Activated CD8-positive, alpha-beta memory T cell treated with anti-CD3 and anti-CD28 coated beads, Interleukin-2, amount 50 U/mL, for 1 hour (primary cell): ENCODE results near the gene DCHS1.

Experiments
- DNase-seq: peaks from one replicate; pipeline ENCODE4 v3.0.0-alpha.2; 2020; ENCODE audit errors: extremely low read depth

The DCHS1 gene

DNA sequence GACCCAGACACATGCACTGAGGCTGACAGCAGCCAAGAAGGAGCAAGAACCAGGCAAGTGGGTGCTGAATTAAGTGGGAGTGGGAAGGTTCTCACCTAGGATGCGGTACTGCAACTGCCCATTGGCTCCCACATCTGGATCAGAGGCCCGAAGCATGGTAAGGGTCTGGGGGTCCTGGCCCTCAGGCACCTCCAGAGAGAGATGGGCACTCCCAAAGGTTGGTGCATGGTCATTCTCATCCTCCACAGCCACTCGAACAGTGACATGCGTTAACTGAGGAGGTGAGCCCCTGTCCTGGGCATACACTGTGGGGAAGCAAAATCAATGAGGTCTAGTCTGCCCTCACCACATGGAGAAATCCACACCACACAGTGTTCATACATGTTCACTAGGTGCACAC is 27.1 kb downstream of the DCHS1 start:
- DNase-seq, result no peak

- DNase-seq, result no peak
Observed at GRCh38 chr11:6627762-6628241, 27.8 kb downstream of the DCHS1 start.

GRCh38 chr11:6626971-6627761 is 28.4 kb downstream of the DCHS1 start:
- no peak for DNase-seq

DNA sequence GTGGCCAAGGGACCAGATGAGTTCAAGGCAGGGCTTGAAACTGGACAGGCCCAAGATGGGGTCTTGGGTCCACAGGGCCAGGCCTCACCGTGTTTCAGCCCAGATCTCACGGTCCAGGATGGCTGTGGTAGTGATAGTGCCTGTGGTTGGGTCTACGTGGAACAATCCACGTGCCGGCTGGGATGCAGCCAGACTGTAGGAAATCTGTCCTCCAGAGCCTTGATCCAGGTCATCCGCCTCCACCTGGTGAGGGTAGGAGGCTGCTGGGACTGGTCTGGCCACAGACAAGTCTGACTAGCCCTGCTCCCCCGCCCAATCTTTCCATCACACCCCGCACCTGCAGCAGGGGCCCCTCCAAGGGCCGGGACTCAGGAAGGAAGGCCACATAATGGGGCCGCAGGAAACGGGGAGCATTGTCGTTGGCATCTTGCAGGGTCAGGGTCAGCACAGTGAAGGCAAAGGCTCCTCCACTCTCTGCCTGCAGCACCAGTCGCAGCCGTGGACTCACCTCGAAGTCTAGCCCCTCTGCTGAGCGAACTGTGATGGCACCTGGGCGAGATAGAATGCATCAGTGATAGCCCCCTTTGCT is 29.7 kb downstream of the DCHS1 start:
- no peak for DNase-seq

DNA sequence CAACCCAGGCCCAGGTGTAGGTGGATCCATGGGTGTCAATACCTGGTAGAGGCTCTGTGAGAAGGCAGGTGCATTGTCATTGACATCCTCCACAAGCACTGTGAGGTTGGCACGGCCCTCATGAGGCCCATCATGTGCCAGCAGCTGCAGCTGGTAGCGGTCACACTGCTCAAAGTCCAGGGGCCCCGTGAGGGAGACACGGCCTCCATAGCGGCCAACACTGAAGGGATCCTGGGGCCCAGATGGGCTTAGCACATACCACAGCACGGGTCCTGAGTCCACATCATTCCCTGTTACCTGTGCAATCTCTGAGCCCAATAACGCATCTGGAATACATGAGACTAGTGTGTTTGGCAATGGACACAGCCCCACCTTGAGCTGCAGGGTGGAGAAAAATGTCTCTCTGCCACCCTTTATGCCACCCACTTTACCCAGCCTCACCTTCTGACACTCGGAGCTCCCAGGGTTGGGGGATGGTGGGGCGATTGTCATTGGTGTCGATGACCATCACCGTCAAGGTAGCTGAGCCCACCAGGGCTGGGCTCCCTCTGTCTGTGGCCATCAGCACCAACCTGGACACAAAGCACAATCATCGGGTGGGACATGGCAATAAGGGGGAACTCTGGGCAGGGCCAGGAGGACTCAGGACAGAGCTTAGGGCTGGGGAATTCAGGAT is 30.3 kb downstream of the DCHS1 start:
- no peak for DNase-seq

- DNase-seq, result no peak
Observed at GRCh38 chr11:6623391-6624363, 31.9 kb downstream of the DCHS1 start.

DNA sequence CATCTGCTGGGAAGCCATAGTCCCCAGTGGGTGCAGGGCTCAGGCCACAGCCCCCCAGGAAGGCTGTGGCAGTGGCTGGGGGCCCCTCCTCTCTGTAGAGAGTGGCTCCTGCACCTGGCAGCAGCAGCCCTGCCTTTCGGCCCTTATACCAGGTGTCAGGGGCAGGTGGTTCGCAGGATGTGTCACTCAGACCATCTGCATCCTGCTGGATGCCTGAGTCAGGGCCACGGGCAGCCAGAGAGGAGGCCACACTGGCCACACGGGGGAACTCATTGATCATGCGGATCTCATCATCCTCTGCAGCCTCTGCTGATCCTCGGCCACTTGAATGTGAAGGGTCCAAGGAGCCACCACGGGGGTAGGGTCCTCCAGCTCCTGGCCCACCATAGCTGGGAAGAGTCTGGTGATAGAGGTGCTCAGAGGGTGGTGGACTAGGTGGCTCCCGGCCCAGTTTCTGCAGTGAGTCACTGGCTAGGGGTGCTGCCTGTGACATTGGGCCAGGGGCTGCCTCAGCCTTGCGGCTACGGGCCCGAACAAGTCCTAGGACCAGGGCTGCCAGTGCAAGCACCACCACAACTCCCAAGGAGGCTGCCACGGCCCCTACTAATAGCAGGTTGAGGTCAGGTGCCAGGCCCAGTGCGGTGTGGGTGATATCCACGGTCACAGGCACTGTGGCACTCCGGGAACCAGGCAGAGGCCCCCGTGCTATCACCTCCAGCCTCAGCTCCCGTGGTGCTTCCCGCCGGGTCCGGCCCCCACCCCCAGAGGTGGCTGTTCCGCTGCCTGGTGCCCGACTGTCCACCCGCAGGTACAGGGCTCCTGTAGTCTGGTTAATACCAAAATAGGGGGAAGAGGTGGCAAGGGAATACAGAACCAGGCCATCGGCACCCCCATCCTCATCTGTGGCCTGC is 33.1 kb downstream of the DCHS1 start:
- DNase-seq, result no peak

- DNase-seq, result no peak
Observed at GRCh38 chr11:6621711-6622211, 33.8 kb downstream of the DCHS1 start.

GRCh38 chr11:6620636-6621035 is 35.0 kb downstream of the DCHS1 start:
- DNase-seq, result no peak

DNA sequence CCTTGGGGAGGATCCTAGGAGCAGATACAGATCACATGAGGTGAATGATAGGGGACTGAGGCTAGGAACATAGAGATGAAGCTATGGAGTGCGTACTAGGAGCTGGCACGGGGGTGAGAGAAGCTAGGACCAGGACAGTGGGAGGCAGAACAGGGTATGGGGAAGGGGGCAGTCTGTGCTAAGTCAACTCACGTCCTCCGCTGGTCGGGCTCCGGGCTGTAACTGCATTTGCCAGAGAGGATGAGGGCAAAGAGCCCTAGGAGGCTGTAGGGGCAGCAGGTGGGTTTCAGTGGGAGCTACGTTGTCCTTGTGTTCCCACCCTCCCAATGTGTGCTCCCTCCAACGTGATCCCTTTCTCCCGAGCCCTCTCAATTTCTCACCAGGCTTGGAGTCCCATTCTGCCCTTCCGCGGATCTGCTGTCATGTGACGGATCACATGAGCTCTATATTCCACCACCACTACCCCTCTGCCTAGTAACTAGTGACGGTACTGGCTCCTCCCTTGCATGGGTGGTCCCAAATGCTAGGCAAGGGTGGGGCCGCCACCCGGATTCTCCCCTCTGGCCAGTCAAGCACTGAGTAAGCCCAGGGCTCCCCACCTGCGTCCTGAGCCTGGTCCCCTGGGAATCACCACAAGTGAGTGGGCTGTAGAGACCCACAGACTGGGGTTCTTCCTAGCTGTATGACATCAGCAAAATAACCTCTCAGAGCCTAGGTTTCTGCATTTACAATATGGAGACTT is 36.4 kb downstream of the DCHS1 start, which contains the start of gene TPP1:
TPP1 (minus strand) TSS at position 419 of the 742 bp plus-strand sequence; CDS start at position 397, 22 bp downstream.
- peak; percentile 73 for DNase-seq

- DNase-seq, result peak; percentile 56
Observed at GRCh38 chr11:6618117-6619003, 37.2 kb downstream of the DCHS1 start.

DNA sequence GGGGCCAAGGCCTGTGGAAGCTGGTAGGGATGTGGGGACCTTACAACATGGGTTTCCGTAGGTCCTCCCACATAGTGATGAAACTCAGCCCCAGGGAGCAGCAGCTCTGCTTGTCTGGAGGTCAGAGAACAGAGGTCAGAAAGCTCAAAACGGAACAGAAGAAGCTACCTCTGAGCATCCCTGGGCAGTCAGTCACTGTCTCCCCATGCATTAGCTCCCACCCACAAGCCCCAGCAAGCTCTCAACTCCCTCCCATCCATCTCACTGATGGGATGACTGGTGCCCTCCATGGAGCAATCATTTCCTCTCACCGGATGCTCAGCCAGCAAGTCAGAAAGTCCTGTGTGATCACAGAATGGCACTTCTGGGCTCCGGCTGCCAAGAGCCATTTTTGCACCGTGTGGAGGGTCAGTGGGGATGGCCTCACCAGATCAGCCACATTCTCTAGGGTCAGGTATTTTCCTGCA is 38.3 kb downstream of the DCHS1 start:
- no peak for DNase-seq

- DNase-seq, result no peak
Observed at GRCh38 chr11:6616596-6617250, 38.9 kb downstream of the DCHS1 start.

- DNase-seq, result no peak
Observed at GRCh38 chr11:6615882-6616585, 39.6 kb downstream of the DCHS1 start.

- no peak for DNase-seq
Observed at GRCh38 chr11:6615046-6615445, 40.6 kb downstream of the DCHS1 start.

DNA sequence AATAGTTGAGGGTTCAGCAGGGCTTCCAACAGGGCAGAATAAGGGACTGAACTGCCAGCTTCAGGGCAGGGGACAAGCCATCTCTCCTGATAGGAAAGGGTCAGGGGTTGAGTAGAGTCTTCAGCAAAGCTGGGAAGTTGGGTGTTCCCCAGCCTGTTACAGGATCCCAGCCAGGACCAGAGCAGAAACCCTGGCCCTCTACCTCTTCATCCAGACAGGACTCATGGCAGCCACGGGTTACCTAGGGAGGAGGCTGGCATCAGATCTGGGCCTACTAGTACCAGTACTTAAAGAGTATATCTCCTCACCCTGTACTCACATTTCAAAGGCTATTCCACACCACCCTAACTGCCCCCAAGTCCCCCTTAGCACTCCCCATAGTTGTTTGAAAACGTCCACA is 41.2 kb downstream of the DCHS1 start:
- DNase-seq, result no peak

- no peak for DNase-seq
Observed at GRCh38 chr11:6613496-6613895, 42.1 kb downstream of the DCHS1 start.
